H54 (cell line): Measurements from ENCODE around the gene DHRS1.

ENCODE experiments used
- DNase-seq: peaks from one replicate; pipeline ENCODE4 v3.0.0; 2011; ENCODE audit warnings: low spot score, mixed read lengths; ENCODE audit not compliant: insufficient read length
- FAIRE-seq: peaks from 3 replicates; lab custom pipeline; 2011; peaks lifted over from hg19 to GRCh38; lab: Jason Lieb, UNC
- POLR2A ChIP-seq: IDR thresholded peaks from 2 replicates; pipeline ENCODE4 v1.6.1; 2011; ENCODE audit warnings: low read depth, mild to moderate bottlenecking, low read length

DHRS1 gene

GRCh38 chr14:24321212-24321975 is 21.8 kb upstream of the DHRS1 start:
- no peak for DNase-seq
- no peak for FAIRE-seq
- TF ChIP-seq POLR2A: no peak

DNA sequence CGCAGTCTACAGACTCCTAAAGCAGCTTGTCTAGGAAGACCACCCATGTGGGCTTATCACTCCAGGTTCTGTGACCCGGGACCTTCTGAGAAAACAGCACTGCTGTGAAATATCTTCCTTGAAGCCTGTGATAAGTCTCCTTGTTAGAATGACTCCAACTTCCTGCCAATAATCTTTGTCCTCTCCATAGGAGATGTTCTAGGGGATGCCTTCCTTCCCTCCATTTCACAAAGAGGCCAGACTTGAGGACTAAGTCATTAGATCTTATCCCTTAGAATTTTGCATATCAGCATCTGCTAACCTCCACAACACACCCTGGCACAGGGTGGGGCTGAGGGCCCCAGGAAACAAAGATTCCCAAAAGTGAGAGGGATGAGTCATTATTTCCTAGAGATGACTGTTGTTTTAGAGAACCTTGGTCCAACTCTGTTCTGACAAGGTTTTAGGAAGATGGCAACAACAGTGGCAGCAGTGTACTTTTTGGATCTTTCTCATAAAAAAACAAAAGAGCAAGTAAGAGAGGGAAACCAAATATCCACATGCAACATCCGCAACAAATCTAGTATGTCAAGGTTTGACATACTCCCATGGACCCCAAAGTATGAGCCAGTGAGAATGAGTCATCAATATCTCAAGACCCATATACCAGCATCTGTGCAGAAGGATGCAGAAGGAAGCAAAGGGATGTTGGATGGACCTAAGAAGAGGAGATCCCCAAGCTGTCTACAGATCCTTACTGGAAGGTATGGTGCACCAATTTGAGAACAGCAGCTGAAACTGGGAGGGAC is 17.8 kb upstream of the DHRS1 start:
- peak; percentile 64 for DNase-seq

DNA sequence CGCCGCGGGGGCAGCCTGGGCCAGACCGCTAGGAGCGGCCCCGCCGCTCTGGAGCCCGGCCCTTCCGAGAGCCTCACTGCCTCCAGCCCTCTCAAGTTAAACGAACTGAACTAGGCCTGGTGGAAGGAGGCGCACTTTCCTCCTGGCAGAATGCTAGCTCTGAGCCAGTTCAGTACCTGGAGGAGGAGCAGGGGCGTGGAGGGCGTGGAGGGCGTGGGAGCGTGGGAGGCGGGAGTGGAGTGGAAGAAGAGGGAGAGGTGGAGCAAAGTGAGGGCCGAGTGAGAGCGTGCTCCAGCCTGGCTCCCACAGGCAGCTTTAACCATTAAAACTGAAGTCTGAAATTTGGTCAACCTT is 17.0 kb upstream of the DHRS1 start:
- FAIRE-seq: no peak

More for the DNA sequence above, 17.8 kb upstream of the DHRS1 start:
- TF ChIP-seq POLR2A: no peak
- FAIRE-seq: no peak

GRCh38 chr14:24315807-24316596 is 16.4 kb upstream of the DHRS1 start:
- no peak for TF ChIP-seq POLR2A
- DNase-seq: no peak
- no peak for FAIRE-seq

More for the DNA sequence above, 17.0 kb upstream of the DHRS1 start:
- no peak for TF ChIP-seq POLR2A
- no peak for DNase-seq

DNA sequence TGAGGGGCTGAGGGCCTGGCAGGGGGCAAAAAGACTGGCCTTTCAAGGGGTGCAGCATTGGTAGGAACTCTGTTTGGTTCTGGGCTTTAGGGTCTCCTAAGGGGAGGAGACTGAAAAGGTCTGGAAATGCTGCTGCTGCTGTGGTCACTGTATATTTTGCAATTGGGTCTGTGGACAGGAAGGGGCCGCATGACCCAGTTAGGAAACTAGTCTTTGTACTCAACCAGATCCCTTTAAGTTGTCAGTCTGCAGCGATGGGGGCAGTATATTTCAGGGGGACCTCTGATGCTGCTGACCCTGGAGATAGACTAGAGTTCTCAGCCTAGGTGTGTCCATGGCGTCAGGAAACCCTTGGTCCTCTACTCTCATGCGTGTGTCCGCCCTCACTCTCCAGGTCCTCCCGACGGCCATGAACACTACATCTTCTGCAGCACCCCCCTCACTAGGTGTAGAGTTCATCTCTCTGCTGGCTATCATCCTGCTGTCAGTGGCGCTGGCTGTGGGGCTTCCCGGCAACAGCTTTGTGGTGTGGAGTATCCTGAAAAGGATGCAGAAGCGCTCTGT is 15.7 kb upstream of the DHRS1 start:
- FAIRE-seq (no peak), DNase-seq (no peak)
- TF ChIP-seq POLR2A: no peak

GRCh38 chr14:24314377-24315193 is 15.0 kb upstream of the DHRS1 start:
- no peak for FAIRE-seq
- DNase-seq: no peak
- no peak for TF ChIP-seq POLR2A

GRCh38 chr14:24313913-24314312 is 14.3 kb upstream of the DHRS1 start:
- FAIRE-seq (no peak), DNase-seq (no peak)
- no peak for TF ChIP-seq POLR2A

- FAIRE-seq: no peak
- no peak for DNase-seq
- TF ChIP-seq POLR2A: no peak
These were observed 13.3 kb upstream of the DHRS1 start for GRCh38 chr14:24312736-24313507.

- no peak for TF ChIP-seq POLR2A
- FAIRE-seq (no peak), DNase-seq (no peak)
These were observed 12.4 kb upstream of the DHRS1 start for GRCh38 chr14:24311837-24312615.

DNA sequence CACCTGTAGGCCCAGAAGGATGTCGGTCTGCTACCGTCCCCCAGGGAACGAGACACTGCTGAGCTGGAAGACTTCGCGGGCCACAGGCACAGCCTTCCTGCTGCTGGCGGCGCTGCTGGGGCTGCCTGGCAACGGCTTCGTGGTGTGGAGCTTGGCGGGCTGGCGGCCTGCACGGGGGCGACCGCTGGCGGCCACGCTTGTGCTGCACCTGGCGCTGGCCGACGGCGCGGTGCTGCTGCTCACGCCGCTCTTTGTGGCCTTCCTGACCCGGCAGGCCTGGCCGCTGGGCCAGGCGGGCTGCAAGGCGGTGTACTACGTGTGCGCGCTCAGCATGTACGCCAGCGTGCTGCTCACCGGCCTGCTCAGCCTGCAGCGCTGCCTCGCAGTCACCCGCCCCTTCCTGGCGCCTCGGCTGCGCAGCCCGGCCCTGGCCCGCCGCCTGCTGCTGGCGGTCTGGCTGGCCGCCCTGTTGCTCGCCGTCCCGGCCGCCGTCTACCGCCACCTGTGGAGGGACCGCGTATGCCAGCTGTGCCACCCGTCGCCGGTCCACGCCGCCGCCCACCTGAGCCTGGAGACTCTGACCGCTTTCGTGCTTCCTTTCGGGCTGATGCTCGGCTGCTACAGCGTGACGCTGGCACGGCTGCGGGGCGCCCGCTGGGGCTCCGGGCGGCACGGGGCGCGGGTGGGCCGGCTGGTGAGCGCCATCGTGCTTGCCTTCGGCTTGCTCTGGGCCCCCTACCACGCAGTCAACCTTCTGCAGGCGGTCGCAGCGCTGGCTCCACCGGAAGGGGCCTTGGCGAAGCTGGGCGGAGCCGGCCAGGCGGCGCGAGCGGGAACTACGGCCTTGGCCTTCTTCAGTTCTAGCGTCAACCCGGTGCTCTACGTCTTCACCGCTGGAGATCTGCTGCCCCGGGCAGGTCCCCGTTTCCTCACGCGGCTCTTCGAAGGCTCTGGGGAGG is 11.3 kb upstream of the DHRS1 start, which contains the start of gene LTB4R:
Gene LTB4R (plus strand): TSS at position 857 of the 959 bp plus-strand sequence. CDS start 4,150 bp downstream, outside the sequence.
- no peak for FAIRE-seq
- no peak for TF ChIP-seq POLR2A
- no peak for DNase-seq
